Brain microvascular endothelial cell (primary cell): ENCODE measurements around the gene UQCC3.
A peak's percentile ranks its signal among the peaks of the same experiment; 100 is the strongest.

Experiments used
- DNase-seq: peaks from one replicate; pipeline ENCODE4 v3.0.0-alpha.2; 2020
- H3K27ac ChIP-seq: fragments of 250-450 bp; sonication (Bioruptor Pico); 2 replicates; pipeline ENCODE4 v1.5.1; 2020; ENCODE audit warnings: mild to moderate bottlenecking, moderate library complexity
- H3K27me3 ChIP-seq: fragments of 250-450 bp; sonication (Bioruptor Pico); replicated peaks from 2 replicates; pipeline ENCODE4 v1.5.1; 2020; ENCODE audit warnings: mild to moderate bottlenecking
- H3K36me3 ChIP-seq: fragments of 250-450 bp; sonication (Bioruptor Pico); replicated peaks from 2 replicates; pipeline ENCODE4 v1.5.1; 2020; ENCODE audit warnings: mild to moderate bottlenecking
- H3K4me3 ChIP-seq: 2 replicates; pipeline ENCODE4 v1.5.1; 2011; ENCODE audit warnings: low read depth, mild to moderate bottlenecking, control low read depth, low read length, moderate library complexity
- CTCF ChIP-seq: IDR thresholded peaks from 2 replicates; pipeline ENCODE4 v1.5.1; 2011; ENCODE audit warnings: low read depth, mild to moderate bottlenecking, moderate library complexity, low read length, control low read depth, inconsistent platforms; ENCODE audit errors: missing control alignments
- in situ Hi-C: cut with HindIII; loops from 2 replicates; pipeline ENCODE4 v1.10.0; 2017; ENCODE audit warnings: low sequenced_read_pairs, low pct_ligation_motif_present

The UQCC3 gene

GRCh38 chr11:62645946-62646824 is 25.3 kb upstream of the UQCC3 start, which contains the start of gene GANAB:
Gene GANAB (minus strand): TSS chr11:62646613. CDS start chr11:62646599, 14 bp downstream.
- Histone ChIP-seq H3K4me3 (peak within 1 kb of the TSS; percentile 89), H3K36me3 (peaks cover 39% of the 10 kb centered on the region), H3K27ac (peak within 1 kb of the TSS; percentile 91), H3K27me3 (no peaks in the 10 kb centered on the region)
- in situ Hi-C loops = no loop called here
- no peak for TF ChIP-seq CTCF
- peak; percentile 99 for DNase-seq

- Histone ChIP-seq H3K27me3 (no peaks in the 10 kb centered on the region), H3K27ac (no peak overlapping the region), H3K4me3 (no peak overlapping the region), H3K36me3 (peaks cover 39% of the 10 kb centered on the region)
- in situ Hi-C loops = no loop called here
- no peak for DNase-seq
- no peak for TF ChIP-seq CTCF
Measured at GRCh38 chr11:62646825-62647608, 24.5 kb upstream of the UQCC3 start.

DNA sequence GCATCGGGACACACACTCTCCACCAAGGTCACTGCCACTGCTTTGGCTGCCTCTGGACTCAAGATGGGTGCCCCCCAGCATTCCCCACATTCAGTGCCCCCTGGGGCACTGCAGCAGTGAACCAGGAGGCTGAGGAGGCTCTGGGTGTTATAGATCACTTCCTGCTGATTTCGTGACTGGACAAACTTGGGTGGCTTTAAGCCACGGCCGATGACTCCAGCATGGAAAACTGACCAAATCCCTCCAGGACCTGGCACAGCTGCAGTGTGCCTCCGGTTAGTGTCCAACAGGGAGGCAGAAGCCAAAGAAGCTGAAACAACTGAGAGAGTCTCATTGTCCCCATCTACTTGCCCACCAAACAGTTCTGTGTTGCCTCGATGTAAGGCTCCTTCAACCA is 23.9 kb upstream of the UQCC3 start:
- no peak for DNase-seq
- peaks cover 38% of the 10 kb centered on the region for H3K36me3 ChIP-seq
- H3K4me3 ChIP-seq = no peak overlapping the region
- no peaks in the 10 kb centered on the region for H3K27me3 ChIP-seq
- in situ Hi-C loops = no loop called here
- no peak overlapping the region for H3K27ac ChIP-seq
- no peak for TF ChIP-seq CTCF

DNA sequence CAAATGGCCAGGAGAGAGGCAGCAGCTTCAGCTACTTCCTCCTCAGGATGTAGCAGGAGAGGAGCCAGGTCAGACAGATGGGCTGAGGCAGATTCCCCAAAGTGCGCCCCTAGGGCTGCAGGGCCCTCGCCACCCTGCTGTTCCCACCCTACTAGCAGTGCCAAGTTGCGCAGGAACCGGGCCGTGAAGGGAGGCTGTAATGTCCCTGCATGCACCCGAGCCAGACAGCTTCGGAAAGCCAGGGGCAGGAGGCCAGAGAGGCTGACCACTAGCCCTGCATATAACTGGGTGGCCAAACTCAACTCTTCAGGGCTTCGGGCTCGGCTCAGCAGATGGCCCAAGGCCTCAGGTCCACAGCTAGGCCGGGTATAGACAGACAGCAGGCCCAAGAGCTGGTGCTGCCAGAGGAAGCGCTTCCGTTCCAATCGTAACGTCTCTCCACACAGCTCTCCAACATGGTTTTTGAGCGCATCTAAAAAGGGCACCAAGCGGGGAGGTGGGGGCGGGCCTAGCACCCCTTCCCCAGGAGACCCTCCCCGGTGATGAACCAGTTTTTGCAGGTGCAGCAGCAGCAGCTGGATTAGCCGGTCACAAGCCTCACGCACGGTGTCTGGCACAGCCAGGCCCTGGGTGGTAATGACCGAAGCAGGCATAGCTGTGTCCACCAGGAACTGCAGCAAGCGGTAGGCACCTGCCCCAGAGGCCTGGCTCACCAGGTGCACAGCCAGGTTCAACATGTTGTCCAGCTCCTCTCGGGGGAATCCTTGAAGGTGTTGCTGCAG is 23.1 kb upstream of the UQCC3 start:
- Histone ChIP-seq H3K36me3 (peaks cover 32% of the 10 kb centered on the region), H3K4me3 (no peak overlapping the region), H3K27ac (no peak overlapping the region), H3K27me3 (no peaks in the 10 kb centered on the region)
- in situ Hi-C loops = no loop called here
- TF ChIP-seq CTCF = no peak
- no peak for DNase-seq

GRCh38 chr11:62648967-62649364 is 22.5 kb upstream of the UQCC3 start:
- H3K36me3 ChIP-seq = peaks cover 27% of the 10 kb centered on the region
- no peak overlapping the region for H3K27ac ChIP-seq
- no peak for TF ChIP-seq CTCF
- no peaks in the 10 kb centered on the region for H3K27me3 ChIP-seq
- no peak overlapping the region for H3K4me3 ChIP-seq
- no peak for DNase-seq
- in situ Hi-C loops = no loop called here
